HEK293 (cell line): ENCODE results near the gene CHFR.

Experiments used
- MZF1 ChIP-seq: fragments of 450-650 bp; formaldehyde crosslinking; IDR thresholded peaks from 2 replicates; pipeline ENCODE4 v1.5.1; 2017; ENCODE audit warnings: missing biosample characterization, missing genetic modification characterization, borderline replicate concordance
- SP7 ChIP-seq: fragments of 450-650 bp; formaldehyde crosslinking; IDR thresholded peaks from 2 replicates; pipeline ENCODE4 v1.5.1; 2016; ENCODE audit warnings: missing biosample characterization, missing genetic modification characterization
- TF ChIP-seq, protein P1 (sequence below): fragments of 450-650 bp; formaldehyde crosslinking; IDR thresholded peaks from 2 replicates; pipeline ENCODE4 v1.5.1; 2016; ENCODE audit warnings: missing biosample characterization, missing genetic modification characterization
- TF ChIP-seq, protein P2 (sequence below): fragments of 450-650 bp; IDR thresholded peaks from 2 replicates; pipeline ENCODE4 v1.5.1; 2018; ENCODE audit warnings: missing biosample characterization, missing genetic modification characterization
- TF ChIP-seq, protein P3 (sequence below): fragments of 450-650 bp; formaldehyde crosslinking; conservative IDR thresholded peaks from 2 replicates; pipeline ENCODE4 v1.5.1; 2016; ENCODE audit warnings: low read depth, missing biosample characterization, missing genetic modification characterization

DNA sequence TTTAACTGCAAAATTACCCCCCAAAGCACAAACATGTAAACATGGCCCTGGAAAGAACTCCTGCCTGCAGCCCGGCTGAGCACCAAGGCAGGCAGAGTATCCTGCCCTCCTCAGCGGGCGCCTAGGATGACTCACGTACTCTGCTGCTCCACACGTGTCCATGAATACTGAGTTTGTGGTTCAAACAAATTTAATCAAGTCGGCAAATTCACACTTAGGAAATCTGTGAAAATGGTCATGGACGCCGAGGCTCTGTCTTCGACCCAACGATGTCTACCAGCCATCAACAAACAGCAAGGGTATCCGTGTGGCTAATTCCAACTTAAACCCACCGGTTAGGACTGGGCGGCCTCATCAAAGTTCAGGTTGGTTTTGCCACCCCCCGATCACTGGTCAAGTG is 84.3 kb downstream of the CHFR start:
- TF ChIP-seq, protein P1, sequence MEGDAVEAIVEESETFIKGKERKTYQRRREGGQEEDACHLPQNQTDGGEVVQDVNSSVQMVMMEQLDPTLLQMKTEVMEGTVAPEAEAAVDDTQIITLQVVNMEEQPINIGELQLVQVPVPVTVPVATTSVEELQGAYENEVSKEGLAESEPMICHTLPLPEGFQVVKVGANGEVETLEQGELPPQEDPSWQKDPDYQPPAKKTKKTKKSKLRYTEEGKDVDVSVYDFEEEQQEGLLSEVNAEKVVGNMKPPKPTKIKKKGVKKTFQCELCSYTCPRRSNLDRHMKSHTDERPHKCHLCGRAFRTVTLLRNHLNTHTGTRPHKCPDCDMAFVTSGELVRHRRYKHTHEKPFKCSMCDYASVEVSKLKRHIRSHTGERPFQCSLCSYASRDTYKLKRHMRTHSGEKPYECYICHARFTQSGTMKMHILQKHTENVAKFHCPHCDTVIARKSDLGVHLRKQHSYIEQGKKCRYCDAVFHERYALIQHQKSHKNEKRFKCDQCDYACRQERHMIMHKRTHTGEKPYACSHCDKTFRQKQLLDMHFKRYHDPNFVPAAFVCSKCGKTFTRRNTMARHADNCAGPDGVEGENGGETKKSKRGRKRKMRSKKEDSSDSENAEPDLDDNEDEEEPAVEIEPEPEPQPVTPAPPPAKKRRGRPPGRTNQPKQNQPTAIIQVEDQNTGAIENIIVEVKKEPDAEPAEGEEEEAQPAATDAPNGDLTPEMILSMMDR: no peak
- TF ChIP-seq, protein P2, sequence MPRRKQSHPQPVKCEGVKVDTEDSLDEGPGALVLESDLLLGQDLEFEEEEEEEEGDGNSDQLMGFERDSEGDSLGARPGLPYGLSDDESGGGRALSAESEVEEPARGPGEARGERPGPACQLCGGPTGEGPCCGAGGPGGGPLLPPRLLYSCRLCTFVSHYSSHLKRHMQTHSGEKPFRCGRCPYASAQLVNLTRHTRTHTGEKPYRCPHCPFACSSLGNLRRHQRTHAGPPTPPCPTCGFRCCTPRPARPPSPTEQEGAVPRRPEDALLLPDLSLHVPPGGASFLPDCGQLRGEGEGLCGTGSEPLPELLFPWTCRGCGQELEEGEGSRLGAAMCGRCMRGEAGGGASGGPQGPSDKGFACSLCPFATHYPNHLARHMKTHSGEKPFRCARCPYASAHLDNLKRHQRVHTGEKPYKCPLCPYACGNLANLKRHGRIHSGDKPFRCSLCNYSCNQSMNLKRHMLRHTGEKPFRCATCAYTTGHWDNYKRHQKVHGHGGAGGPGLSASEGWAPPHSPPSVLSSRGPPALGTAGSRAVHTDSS: no peak
- TF ChIP-seq MZF1 (tag by site-specific recombination) (no peak), SP7 (no peak)
- TF ChIP-seq, protein P3, sequence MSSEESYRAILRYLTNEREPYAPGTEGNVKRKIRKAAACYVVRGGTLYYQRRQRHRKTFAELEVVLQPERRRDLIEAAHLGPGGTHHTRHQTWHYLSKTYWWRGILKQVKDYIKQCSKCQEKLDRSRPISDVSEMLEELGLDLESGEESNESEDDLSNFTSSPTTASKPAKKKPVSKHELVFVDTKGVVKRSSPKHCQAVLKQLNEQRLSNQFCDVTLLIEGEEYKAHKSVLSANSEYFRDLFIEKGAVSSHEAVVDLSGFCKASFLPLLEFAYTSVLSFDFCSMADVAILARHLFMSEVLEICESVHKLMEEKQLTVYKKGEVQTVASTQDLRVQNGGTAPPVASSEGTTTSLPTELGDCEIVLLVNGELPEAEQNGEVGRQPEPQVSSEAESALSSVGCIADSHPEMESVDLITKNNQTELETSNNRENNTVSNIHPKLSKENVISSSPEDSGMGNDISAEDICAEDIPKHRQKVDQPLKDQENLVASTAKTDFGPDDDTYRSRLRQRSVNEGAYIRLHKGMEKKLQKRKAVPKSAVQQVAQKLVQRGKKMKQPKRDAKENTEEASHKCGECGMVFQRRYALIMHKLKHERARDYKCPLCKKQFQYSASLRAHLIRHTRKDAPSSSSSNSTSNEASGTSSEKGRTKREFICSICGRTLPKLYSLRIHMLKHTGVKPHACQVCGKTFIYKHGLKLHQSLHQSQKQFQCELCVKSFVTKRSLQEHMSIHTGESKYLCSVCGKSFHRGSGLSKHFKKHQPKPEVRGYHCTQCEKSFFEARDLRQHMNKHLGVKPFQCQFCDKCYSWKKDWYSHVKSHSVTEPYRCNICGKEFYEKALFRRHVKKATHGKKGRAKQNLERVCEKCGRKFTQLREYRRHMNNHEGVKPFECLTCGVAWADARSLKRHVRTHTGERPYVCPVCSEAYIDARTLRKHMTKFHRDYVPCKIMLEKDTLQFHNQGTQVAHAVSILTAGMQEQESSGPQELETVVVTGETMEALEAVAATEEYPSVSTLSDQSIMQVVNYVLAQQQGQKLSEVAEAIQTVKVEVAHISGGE: no peak
